Measurements from ENCODE around the gene LRRC56.
"Not testable (repeated sequence)": the region's sequence is repeated elsewhere in the genome, so short reads cannot be mapped to it uniquely, and the experiment has no call there.

Gene LRRC56

GRCh38 chr11:501683-502287 lies 35.5 kb upstream of the LRRC56 start:
- DNase-seq (ENCODE audit: low read depth): no peak

DNA sequence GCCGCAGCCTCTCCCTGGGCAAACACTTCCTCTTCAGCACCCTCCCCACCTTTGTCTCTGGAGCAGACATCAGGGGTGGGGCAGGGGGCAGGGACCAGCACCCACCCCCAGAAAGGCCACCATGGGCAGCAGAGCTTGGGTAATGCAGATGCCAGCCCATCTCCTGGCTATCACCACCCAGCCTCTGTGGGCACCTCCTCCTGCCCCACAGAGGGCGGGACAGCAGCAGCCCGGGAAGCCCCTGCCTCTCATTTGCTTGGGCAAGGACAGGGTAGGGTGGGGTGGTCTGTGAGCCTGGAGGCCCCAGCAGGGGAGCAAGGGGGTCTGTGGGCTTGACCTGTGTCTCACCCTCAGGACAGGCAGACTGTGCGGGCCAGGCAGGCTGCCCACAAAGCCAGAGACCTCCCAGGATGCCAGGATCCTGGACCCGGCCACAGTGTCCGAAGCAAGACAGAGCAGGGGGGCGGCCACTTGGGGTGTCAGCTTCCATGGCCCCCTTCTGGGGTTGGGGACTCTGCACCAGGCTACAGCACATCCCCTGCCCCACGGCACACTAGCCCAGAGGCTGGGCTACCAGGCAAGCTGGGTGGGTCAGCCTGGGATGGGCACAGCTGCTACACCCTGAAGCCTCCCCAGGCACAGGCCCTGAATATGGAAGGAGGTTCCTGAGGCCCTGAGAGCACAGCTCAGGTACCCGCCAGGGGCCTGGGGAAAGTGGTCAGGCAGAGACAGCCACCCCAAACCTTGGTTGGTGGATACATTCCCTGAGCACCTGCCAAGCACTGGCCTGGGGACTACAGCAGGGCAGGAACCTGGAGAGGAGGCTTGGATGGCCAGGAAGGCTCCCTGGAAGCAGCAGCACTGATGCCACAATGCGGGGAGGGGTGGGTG lies 34.8 kb upstream of the LRRC56 start:
- no peak for DNase-seq (ENCODE audit: low read depth)

DNA sequence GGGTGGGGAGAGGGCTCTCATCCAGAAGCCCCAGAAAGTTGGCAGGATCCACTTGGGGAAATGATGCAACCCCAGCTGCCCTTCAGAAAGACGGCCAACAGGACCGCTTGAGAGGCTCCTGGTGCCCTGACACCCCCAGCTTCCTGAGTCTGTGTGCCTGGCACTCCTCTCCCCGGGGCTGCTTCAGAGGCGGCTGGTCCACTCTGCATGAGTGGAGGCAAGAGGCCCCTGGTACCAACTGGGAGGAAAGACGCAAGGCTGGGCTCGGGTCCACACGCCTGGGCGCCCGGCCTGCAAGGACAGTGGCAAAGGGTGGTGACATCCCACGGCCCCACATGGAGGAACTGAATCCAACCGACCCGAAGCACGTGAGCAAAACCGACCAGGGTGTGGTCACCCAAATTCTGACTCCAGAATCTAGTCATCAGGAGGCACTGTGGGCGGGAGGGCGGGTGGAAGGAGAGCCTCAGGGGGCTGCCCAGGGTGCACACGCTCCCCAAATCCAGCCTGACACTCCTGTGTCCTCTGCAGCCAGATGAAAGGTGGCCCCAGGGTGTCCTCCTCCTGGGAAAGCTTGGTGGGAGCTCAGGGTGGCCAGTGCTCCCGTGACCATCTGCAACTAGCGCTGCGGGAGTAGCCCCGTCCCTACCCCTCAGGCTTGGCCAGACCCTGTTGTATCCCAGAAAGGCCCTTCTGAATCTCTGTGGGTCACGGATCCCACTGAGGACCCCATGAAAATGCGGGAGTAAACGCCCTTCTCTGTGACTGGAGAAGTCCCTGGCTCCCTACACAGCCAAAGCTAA lies 33.9 kb upstream of the LRRC56 start:
- DNase-seq (ENCODE audit: low read depth): peak; percentile 48

DNA sequence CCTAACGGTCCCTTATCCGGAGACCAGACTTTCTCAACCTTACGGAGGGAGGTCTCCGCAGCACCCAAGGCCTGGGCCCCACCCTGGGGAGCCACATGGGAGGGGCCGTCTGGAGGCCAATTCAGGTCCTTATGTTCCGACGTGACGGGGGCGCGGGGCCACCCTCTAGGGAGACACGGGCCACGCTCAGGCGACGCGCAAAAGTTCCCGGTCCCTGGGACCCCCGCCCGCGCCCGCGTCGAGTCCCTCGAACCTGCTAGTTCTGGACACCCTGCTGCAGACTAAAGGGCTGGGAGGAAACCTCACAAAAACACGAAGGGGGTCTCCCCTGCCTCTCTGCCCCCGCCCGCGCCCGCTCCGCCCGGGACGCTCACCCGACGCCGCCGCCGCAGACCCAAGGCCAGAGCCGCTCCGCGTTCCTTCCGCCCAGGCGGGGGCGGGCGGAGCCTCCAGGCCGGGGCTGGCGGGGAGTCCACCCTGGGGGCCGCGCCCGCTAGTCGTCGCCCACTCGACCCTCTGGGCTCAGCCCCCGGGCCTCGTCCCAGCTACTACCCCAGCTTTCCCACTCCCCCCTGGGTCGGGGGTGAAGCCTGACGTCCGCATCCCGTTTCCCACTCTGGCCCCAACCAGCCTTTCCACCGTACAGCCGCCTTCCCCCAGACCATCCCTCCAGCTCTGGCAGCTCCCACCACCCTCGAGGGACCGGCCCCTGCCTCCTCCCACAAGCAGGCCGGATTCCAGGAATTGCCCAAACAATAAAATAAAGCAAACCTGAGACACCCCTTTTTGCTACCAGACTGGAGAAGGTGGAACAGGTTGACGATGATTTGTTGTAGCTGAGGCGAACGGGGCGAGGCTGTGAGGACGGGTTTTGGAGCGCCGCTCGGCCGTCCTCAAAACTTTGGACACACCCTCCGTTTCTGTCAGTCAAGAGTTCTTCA lies 33.0 kb upstream of the LRRC56 start:
- DNase-seq (ENCODE audit: low read depth): peak; percentile 54

DNA sequence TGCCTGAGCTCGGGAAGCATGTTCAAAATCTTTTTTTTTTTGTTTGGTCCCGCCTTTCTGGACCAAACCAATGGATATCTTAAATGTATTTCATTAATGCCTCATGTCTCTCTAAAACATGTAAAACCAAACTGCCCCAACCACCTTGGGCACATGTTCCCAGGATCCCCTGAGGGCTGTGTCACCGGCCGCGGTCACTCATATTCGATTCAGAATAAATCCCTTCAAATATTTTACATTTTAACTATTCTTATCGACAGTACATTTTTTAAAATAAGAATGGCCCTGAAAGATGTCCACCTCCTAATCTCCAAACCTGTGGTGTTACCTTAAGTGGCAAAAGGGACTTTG lies 32.4 kb upstream of the LRRC56 start:
- DNase-seq (ENCODE audit: low read depth): no peak

- DNase-seq (ENCODE audit: low read depth): peak; percentile 97
Observed at GRCh38 chr11:506238-506994, 30.9 kb upstream of the LRRC56 start.

DNA sequence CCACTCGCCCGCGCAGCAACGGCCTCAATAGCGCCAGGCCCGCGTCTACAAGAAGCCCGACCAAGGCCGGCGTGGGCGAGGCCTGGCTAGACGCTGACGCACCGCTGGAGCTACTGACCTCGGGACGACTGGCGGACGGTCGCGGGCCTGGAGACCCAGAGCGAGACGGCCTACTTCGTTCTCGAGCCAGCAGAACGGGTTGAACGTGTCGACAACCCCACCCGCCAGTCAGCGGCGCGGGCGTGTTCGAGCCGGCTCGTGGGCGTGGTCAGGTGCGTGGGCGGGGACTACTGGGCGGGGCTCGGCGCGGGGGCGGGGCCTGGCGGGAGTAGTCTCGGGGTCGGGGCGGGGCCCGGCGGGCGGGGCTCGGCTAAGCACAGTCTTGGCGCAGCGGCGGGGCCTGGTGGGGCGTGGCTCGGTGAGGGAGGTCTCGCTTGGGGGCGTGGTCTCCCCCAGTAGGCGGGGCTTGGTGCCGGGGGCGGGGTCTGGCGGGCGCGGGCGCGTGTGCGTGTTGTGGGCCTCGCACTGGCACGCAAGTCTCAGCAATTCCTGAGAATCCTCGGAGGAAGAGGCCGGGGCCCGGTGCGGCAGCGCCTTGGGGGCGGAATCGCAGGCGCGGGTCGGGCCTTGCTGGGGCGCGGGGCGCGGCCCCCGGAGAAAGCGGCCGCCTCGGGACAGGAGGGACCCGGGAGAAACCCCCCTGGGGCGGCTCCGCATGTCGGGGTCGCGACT lies 30.2 kb upstream of the LRRC56 start, which contains the start of gene RNH1:
Gene RNH1, minus strand, starts transcription at position 248 of the 732 bp plus-strand sequence. CDS start 5,080 bp downstream, outside the sequence.
- peak; percentile 95 for DNase-seq (ENCODE audit: low read depth)

DNA sequence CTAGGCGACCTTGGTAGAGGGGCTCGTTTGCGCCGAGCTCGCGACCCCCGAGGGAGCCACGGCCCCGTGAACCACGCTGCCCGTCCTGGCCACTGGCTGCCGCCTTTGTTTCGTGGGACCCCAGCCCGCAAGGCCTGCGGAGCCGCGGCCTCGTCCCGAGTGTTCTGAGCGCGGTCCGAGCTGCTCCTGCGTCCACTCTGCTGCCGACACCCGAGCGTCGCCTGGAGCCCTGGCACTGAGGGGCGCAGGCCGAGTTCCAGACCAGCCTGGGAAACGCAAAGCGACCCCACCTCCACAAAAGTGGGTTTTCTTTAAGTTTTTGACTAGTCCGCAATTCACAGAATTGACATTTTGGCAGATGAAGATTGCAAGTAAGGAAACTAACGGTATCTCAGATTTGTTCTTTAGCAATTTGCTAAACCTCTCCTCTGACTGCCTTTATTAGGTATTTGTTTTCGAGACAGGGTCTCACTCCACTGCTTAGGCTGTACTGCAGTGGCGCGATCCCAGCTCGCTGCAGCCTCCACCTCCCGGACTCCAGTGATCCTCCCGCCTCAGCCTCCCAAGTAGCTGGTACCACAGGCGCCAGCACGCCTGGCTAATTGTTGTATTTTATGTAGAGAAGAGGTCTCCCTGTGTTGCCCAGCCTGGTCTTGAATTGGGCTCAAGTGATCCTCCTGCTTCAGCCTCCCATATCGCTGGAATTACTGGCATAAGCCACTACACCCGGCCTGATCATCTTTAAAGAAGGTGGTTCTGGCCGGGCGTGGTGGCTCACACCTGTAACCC lies 29.4 kb upstream of the LRRC56 start:
- no peak for DNase-seq (ENCODE audit: low read depth)

- no peak for DNase-seq (ENCODE audit: low read depth)
Observed at GRCh38 chr11:508956-509355, 28.4 kb upstream of the LRRC56 start.

DNA sequence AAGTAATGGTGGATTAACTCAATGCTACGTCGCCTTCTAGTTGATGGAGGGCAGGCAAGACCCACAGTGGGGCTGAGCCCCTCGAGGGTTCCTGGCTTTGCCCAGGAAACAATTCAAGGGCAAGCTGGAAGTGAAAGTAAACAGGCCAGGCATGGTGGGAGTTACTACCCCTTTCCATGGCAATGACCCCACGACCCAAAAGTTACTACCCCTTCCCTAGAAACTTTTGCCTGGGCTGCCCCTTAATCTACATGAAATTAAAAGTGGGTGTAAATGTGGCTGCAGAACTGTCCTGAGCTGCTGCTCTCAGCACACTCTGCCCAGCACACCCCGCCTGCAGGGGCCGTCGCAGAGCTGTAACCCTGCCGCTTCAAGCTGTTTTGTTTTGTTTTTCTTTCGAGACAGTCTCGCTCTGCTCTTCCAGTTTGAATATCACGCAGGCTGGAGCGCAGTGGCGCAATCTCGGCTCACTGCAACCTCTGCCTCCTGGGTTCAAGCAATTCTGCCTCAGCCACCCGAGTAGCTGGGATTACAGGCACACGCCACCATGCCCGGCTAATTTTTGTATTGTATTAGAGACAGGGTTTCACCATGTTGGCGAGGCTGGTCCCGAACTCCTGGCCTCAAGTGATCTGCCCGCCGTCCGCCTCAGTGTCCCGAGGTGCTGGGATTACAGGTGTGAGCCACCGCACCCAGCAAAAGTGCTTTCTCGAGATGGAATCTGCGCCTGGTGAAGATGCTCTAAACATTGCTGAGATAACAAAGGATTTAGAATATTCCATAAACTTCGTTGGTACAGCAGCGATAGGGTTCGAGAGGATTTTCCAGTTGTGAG lies 24.3 kb upstream of the LRRC56 start:
- no peak for DNase-seq (ENCODE audit: low read depth)

DNA sequence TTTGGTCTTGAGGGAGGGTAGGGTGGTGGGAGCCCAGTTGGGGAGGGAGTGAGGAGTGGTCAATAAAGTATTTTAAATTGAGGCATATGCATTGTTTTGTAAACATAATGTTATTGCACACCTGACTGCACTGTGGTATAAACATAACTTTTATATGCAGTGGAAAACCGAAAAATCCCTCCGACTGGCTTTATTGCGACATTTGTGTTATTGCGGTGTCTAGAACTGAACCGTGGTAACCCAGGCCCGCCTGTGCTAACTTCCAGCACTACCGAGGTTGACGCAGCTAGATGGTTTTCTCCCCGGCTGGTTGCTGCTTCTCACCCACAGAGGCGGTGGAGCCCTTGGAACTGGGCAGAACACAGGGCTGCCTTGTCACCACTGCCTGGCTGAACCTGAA lies 22.7 kb upstream of the LRRC56 start:
- DNase-seq (ENCODE audit: low read depth): no peak

DNA sequence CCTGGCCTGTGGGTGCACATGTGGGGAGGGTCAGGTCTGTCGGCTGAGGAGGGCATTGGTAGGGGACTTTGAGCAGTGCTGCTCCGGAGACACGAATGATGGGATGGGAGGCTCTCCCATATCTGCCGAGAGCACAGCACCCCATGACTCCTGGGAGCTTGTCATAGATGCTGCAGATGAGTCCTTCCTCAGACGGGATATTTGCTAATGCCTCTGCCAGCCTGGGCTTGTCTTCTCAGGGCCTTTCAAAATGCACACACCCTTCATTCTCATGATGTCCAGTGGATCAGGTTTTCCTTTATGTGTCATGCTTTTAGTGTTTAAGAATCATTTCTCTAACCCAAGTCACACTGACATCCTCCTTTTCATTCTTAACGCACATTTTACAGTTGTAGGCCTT lies 22.2 kb upstream of the LRRC56 start:
- DNase-seq (ENCODE audit: low read depth): no peak

DNA sequence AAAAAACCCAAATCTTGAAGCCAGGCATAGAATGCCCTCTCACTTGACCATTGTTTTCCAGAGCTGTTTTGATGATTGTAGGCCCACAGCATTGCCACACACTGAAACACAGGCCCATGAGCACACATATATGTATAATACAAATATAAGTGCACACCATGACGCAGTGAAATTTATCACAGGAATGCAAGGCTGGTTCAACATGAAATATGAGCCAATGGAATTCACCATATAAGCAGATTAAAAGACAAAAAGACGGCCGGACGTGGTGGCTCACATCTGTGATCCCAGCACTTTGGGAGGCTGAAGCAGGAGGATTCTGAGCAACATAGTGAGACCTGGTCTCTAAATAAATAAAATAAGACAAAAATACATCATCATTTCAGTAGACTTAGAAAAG lies 20.9 kb upstream of the LRRC56 start:
- no peak for DNase-seq (ENCODE audit: low read depth)

DNA sequence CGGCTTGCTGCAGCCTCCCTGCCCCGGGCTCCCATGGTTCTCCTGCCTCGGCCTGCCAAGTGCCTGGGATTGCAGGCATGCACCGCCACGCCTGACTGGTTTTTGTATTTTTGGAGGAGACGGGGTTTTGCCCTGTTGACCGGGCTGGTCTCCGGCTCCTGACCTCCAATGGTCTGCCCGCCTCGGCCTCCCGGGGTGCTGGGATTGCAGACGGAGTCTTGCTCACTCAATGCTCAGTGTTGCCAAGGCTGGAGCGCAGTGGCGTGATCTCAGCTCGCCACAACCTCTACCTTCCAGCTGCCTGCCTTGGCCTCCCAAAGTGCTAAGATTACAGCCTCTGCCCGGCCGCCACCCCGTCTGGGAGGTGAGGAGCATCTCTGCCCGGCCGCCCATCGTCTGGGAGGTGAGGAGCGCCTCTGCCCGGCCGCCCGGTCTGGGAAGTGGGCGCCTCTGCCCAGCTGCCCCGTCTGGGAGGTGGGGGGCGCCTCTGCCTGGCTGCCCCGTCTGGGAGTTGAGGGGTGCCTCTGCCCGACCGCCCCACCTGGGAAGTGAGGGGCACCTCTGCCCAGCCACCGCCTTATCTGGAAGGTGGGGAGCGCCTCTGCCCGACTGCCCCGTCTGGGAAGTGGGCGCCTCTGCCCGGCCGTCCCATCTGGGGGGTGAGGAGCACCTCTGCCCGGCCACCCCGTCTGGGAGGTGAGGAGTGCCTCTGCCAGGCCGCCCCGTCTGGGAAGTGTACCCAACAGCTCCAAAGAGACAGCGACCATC lies 20.2 kb upstream of the LRRC56 start:
- DNase-seq (ENCODE audit: low read depth): not testable (repeated sequence)

DNA sequence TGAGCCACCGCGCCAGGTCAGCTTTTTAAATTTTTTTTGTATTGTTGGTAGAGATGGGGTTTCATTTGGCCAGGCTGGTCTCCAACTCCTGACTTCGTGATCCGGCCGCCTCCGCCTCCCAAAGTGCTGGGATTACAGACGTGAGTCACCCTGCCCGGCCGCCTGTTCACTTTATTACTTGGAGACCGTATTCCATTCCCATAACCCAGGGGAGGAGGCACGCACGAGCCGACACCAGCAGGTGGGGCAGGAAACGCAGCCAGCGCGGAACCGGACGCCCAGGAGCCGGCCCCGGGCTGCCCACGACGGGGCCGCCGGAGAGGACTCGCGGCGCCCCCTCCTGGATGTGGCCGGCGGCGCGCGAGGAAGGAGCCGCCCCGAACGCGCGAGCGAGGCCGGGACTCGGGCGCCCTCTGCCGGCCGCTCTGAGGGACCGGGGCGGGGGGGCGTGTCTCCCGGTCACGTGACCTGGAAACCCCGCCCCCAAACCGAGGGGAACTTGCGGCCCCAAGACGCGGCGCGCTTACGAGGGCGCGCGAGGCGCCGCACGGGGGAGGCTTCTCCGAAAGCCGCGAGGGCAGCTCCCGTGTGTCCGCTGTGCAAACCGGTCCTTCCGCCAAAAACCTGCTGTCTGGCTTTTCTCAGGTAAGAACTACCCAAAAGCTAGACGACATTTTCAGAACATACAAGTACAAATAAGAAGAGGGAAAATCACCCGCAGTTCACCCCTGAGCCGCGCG lies 18.7 kb upstream of the LRRC56 start:
- peak; percentile 99 for DNase-seq (ENCODE audit: low read depth)

DNA sequence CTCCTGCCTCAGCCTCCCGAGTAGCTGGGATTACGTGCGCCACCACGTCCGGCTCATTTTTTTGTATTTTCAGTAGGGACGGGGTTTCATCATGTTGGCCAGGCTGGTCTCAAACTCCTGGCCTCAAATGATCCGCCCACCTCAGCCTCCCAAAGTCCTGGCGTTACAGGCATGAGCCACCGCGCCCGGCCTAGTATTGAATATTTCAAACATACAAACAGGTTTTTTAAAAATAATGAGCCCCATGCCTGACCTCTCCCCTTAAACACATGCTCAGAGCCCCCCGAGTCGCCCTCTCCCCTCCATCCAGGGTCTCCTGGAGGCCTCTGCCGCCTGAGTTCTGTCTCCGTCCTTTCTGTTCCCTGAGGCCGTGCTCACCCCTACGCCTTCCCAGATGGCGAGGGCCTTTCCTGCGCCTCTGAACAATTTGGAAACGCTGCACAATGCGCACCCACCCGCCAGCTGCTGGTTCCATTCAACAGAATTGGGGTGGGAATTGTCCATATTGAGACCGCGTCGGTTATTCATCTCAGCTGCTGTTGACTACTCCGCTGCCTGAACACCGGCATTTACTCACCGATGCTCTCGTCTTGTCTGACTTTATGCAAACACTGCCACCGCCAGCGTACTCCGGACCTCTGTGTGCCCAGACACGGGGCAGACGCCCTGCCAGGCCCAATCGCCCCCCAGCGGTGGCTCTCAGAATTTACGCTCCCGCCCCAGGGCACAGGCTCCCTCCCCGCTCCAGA lies 16.7 kb upstream of the LRRC56 start:
- DNase-seq (ENCODE audit: low read depth): no peak
